ENCODE results near the gene TRAF4.
"Not testable (repeated sequence)": the region's sequence is repeated elsewhere in the genome, so short reads cannot be mapped to it uniquely, and the experiment has no call there.

Gene TRAF4

DNA sequence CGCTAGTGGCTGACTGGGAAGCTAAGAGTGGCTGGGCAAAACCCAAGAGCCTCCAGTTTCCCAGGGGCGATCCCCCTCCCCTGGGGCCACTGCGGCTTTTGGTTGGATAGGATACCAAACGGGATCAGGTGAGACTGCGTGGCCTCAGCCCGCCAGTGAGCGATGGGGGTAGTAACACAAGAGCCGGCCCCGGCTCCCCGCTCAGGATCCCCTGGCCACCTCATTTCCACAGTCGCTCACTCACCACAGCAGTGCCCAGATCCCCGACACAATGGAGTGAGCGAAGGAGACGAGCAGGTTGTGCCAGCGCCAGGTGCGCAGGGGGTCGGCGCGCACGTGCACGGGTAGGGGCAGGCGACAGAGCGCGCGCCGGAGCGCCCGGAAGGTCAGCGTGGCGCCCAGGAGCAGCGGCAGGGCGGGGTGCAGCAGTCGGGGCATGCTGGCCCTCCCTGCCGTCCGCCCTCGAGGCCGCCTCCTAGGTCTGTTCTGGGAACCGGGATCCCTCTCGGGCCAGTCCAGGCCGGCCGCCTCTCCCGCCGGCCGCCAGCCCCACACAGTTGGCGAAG lies 18.1 kb upstream of the TRAF4 start:
- peak overlapping the region; percentile 54 for H3K27ac ChIP-seq (ENCODE audit: low read length)
- peaks cover 23% of the 10 kb centered on the region for H3K4me1 ChIP-seq (ENCODE audit: control insufficient read depth, low read depth, low read length)
- H3K36me3 ChIP-seq (ENCODE audit: control insufficient read depth, low read depth, low read length) = peaks cover 41% of the 10 kb centered on the region
- H3K4me3 ChIP-seq (ENCODE audit: low read length) = peak overlapping the region; percentile 64
- no peaks in the 10 kb centered on the region for H3K9me3 ChIP-seq (ENCODE audit: control insufficient read depth, low read depth, low read length)
- no peaks in the 10 kb centered on the region for H3K27me3 ChIP-seq (ENCODE audit: control insufficient read depth, insufficient read depth, low read length)
- H3K9ac ChIP-seq (ENCODE audit: low read length) = peak overlapping the region; percentile 92

DNA sequence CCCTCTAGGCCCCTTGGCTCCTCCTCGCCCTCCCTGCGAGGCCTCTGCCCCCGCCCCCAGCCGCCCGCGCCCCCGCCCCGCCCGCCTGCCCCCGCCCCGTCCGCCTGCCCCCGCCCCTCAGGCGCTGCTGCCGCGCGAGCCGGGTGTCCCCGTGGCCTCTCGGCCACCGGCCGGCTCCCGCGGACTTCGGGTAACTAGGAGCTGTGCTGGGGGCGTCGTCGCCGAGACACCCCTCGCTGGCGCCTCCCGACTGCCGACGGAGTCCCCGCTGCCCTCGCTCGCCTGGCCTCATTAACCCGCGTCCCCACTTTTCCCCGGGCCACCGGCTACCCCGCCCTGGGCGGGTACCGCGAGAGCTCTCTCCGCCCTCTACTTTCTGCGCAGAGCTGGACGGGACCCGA lies 17.6 kb upstream of the TRAF4 start, which contains the start of gene TLCD1:
TSS of gene TLCD1 (minus strand) at position 8 of the 401 bp plus-strand sequence. CDS start 136 bp downstream, outside the sequence.
- peak within 1 kb of the TSS; percentile 92 for H3K9ac ChIP-seq (ENCODE audit: low read length)
- H3K4me3 ChIP-seq (ENCODE audit: low read length) = peak within 1 kb of the TSS; percentile 96
- peak within 1 kb of the TSS; percentile 66 for H3K27ac ChIP-seq (ENCODE audit: low read length)
- H3K9me3 ChIP-seq (ENCODE audit: control insufficient read depth, low read depth, low read length) = no peaks in the 10 kb centered on the region
- peaks cover 36% of the 10 kb centered on the region for H3K36me3 ChIP-seq (ENCODE audit: control insufficient read depth, low read depth, low read length)
- H3K4me1 ChIP-seq (ENCODE audit: control insufficient read depth, low read depth, low read length) = peaks cover 21% of the 10 kb centered on the region
- H3K27me3 ChIP-seq (ENCODE audit: control insufficient read depth, insufficient read depth, low read length) = no peaks in the 10 kb centered on the region

DNA sequence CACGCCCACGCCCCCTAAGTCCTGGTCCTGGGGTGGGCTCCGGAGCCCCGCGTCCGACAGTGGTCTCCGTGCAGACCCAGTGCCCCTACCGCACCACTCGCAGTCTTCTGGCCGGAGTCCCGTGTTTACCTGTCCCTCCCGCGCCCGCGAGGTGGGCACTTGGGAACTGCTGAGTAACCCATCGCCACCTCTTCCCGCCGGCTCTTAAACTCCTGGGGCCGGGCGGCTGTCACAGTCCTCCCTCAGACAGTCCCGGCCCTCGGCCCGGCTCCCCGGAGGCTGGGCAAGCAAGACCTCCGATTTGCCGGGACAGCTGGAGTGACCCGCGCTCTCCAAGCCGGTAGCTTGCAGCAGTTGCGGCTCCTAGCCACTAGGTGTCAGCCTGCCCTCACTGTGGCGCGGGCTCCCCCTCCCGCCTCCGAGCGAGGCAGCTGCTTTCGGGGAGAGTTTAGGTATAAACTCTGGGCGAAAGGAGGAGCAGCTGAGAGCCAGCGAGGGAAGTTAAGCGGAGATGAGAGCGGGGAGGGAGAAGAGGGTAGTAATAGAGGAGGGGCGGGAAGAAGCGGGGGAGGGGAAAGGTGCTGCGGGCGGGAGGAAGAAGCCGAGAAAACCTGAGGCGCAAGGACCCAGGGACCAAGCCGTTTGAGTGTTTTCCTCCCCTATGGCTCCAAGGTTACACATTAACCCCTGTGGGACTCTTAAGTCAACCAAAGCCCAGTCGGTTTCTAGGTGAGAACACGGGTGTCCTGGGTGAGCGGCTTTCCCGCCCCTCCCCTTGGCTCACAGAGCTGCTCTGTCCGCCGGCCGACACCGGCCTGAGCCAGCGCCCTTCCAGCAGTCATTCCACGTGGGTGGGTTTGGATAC lies 17.0 kb upstream of the TRAF4 start:
- Histone ChIP-seq H3K9me3 (ENCODE audit: control insufficient read depth, low read depth, low read length) (no peaks in the 10 kb centered on the region), H3K9ac (ENCODE audit: low read length) (peak overlapping the region; percentile 84), H3K4me1 (ENCODE audit: control insufficient read depth, low read depth, low read length) (peaks cover 15% of the 10 kb centered on the region), H3K36me3 (ENCODE audit: control insufficient read depth, low read depth, low read length) (peaks cover 30% of the 10 kb centered on the region), H3K4me3 (ENCODE audit: low read length) (peak overlapping the region; percentile 96), H3K27ac (ENCODE audit: low read length) (peak overlapping the region; percentile 66), H3K27me3 (ENCODE audit: control insufficient read depth, insufficient read depth, low read length) (no peaks in the 10 kb centered on the region)

DNA sequence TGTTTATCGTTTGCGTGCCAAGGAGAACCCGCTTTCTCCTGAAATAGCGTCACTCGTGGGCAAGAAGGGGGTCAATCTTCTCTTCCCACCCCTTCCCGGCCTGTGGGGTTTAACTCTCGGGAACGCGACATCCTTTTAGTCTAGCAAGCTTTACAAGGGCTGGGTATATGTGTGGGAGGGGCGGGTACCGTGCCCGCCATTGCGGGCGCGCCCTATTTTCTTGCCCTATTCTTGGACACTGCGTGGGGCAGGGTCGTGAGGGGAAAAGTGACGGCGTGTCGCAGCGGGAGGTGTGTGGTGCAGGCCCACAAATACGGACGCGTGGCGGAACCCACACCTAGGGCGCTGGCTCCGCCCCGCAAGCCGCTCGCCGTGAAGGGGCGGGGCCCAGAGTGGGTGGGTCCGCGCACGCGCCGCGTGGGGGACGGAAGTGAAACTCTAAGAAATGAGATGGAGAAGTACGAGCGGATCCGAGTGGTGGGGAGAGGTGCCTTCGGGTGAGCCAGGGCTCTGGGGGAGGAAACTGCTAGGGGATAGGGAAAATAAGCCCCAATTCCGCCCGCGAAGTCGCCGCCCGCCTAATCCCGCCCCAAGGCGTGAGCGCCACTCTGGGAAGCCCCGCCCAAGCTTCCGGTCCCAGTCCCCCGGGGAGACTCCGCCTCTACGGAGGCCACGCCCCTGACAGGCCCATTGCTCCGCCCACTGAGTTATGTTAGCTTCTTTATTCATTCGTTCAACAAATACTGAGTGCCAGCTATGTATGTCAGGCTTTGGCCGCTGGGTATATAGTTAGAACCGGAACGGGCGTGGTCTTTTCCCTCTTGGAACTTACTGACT lies 15.2 kb upstream of the TRAF4 start, which contains the start of gene NEK8:
TSS of gene NEK8 (plus strand) at position 425 of the 837 bp plus-strand sequence. CDS start at position 451, 26 bp downstream.
- Histone ChIP-seq H3K4me3 (ENCODE audit: low read length) (peak within 1 kb of the TSS; percentile 96), H3K27me3 (ENCODE audit: control insufficient read depth, insufficient read depth, low read length) (no peaks in the 10 kb centered on the region), H3K4me1 (ENCODE audit: control insufficient read depth, low read depth, low read length) (peaks cover 6% of the 10 kb centered on the region), H3K9me3 (ENCODE audit: control insufficient read depth, low read depth, low read length) (no peaks in the 10 kb centered on the region), H3K27ac (ENCODE audit: low read length) (peak within 1 kb of the TSS; percentile 83), H3K9ac (ENCODE audit: low read length) (peak within 1 kb of the TSS; percentile 84), H3K36me3 (ENCODE audit: control insufficient read depth, low read depth, low read length) (peaks cover 15% of the 10 kb centered on the region)

DNA sequence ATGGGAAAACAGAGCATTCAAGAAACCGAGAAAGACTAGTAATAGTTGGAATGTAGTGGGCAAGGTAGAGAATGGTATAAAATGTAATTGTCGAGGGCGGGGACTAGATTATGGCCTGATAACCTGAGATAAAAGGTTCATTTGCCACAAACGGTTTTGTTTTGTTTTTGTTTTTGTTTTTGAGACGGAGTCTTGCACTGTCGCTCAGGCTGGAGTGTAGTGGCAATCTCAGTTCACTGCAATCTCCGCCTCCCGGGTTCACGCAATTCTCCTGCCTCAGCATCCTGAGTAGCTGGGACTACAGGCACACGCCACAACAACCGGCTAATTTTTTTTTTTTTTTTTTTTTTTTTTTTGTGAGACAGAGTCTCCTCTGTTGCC lies 13.9 kb upstream of the TRAF4 start:
- Histone ChIP-seq H3K36me3 (ENCODE audit: control insufficient read depth, low read depth, low read length) (peaks cover 3% of the 10 kb centered on the region), H3K27me3 (ENCODE audit: control insufficient read depth, insufficient read depth, low read length) (no peaks in the 10 kb centered on the region), H3K9ac (ENCODE audit: low read length) (no peak overlapping the region), H3K4me1 (ENCODE audit: control insufficient read depth, low read depth, low read length) (peaks cover 3% of the 10 kb centered on the region), H3K4me3 (ENCODE audit: low read length) (no peak overlapping the region), H3K27ac (ENCODE audit: low read length) (no peak overlapping the region), H3K9me3 (ENCODE audit: control insufficient read depth, low read depth, low read length) (no peaks in the 10 kb centered on the region)

DNA sequence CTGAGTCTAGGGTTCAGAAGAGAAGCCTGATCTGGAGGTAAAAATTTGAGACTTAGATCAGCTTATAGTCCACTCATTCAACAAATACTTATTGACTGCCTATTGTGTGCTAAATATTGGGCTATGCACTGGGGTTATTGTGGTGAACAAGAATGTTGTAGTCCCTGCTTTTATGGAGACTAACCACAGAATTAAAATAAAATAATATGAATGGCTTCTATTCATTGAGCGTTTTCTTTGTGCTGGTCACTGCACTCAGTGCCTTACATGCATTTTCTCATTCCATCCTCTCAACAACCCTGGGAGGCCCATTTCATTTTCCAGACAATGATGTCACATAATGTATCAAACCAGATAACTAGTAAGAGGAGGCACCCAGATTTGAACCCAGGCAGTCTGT lies 10.5 kb upstream of the TRAF4 start:
- Histone ChIP-seq H3K4me3 (ENCODE audit: low read length) (no peak overlapping the region), H3K9ac (ENCODE audit: low read length) (no peak overlapping the region), H3K9me3 (ENCODE audit: control insufficient read depth, low read depth, low read length) (no peaks in the 10 kb centered on the region), H3K4me1 (ENCODE audit: control insufficient read depth, low read depth, low read length) (no peaks in the 10 kb centered on the region), H3K27ac (ENCODE audit: low read length) (no peak overlapping the region), H3K36me3 (ENCODE audit: control insufficient read depth, low read depth, low read length) (no peaks in the 10 kb centered on the region), H3K27me3 (ENCODE audit: control insufficient read depth, insufficient read depth, low read length) (no peaks in the 10 kb centered on the region)

DNA sequence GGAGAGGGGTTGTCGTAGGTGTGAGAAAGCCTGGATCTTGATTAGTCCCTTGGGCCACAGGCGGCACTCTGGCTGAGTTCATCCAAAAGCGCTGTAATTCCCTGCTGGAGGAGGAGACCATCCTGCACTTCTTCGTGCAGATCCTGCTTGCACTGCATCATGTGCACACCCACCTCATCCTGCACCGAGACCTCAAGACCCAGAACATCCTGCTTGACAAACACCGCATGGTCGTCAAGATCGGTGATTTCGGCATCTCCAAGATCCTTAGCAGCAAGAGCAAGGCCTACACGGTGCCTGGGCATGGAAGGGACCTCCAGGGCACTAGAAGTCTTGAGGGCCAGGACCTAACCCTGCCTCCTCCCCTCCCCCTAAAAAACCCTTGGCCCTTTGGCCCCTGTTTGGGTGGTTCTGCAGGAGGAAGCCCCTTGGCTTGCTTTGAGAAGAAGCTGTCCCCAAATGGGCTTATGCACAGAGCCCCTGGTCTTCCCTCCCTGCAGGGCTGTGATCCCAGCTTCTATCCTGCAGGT lies 9.0 kb upstream of the TRAF4 start:
- Histone ChIP-seq H3K4me3 (ENCODE audit: low read length) (no peak overlapping the region), H3K9ac (ENCODE audit: low read length) (no peak overlapping the region), H3K27me3 (ENCODE audit: control insufficient read depth, insufficient read depth, low read length) (no peaks in the 10 kb centered on the region), H3K9me3 (ENCODE audit: control insufficient read depth, low read depth, low read length) (no peaks in the 10 kb centered on the region), H3K36me3 (ENCODE audit: control insufficient read depth, low read depth, low read length) (peaks cover 4% of the 10 kb centered on the region), H3K4me1 (ENCODE audit: control insufficient read depth, low read depth, low read length) (no peaks in the 10 kb centered on the region), H3K27ac (ENCODE audit: low read length) (no peak overlapping the region)

DNA sequence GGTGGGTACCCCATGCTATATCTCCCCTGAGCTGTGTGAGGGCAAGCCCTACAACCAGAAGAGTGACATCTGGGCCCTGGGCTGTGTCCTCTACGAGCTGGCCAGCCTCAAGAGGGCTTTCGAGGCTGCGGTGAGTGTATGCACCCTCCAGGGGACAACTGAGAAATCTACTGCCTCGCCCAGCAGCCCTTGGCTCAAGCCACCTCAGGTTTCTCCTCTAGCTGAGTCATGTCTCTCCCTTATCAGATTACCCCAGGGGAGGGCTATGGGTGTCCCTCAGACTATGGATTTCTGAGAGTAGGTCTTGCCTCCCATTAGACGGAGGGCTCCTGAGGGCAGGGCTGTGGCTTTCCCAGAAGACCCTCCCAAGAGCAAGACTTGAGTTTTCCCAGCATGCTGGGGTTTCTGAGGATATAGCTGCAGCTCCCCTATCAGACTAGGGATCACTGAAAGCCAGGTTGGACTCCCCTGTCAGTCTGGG lies 8.5 kb upstream of the TRAF4 start:
- H3K9me3 ChIP-seq (ENCODE audit: control insufficient read depth, low read depth, low read length) = no peaks in the 10 kb centered on the region
- no peak overlapping the region for H3K27ac ChIP-seq (ENCODE audit: low read length)
- no peak overlapping the region for H3K9ac ChIP-seq (ENCODE audit: low read length)
- H3K4me3 ChIP-seq (ENCODE audit: low read length) = no peak overlapping the region
- H3K36me3 ChIP-seq (ENCODE audit: control insufficient read depth, low read depth, low read length) = peaks cover 4% of the 10 kb centered on the region
- H3K27me3 ChIP-seq (ENCODE audit: control insufficient read depth, insufficient read depth, low read length) = no peaks in the 10 kb centered on the region
- no peaks in the 10 kb centered on the region for H3K4me1 ChIP-seq (ENCODE audit: control insufficient read depth, low read depth, low read length)

DNA sequence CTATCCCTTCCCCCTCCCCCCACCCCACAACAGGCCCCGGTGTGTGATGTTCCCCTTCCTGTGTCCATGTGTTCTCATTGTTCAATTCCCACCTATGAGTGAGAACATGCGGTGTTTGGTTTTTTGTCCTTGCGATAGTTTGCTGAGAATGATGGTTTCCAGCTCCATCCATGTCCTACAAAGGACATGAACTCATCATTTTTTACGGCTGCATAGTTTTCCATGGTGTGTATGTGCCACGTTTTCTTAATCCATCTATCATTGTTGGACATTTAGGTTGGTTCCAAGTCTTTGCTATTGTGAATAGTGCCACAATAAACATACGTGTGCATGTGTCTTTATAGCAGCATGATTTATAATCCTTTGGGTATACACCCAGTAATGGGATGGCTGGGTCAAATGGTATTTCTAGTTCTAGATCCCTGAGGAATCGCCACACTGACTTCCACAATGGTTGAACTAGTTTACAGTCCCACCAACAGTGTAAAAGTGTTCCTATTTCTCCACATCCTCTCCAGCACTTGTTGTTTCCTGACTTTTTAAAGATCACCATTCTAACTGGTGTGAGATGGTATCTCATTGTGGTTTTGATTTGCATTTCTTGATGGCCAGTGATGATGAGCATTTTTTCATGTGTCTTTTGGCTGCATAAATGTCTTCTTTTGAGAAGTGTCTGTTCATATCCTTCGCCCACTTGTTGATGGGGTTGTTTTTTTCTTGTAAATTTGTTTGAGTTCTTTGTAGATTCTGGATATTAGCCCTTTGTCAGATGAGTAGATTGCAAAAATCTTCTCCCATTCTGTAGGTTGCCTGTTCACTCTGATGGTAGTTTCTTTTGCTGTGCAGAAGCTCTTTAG lies 7.7 kb upstream of the TRAF4 start:
- H3K27me3 ChIP-seq (ENCODE audit: control insufficient read depth, insufficient read depth, low read length); H3K27ac ChIP-seq (ENCODE audit: low read length); H3K4me1 ChIP-seq (ENCODE audit: control insufficient read depth, low read depth, low read length); H3K9me3 ChIP-seq (ENCODE audit: control insufficient read depth, low read depth, low read length); H3K36me3 ChIP-seq (ENCODE audit: control insufficient read depth, low read depth, low read length); H3K4me3 ChIP-seq (ENCODE audit: low read length); H3K9ac ChIP-seq (ENCODE audit: low read length): not testable (repeated sequence)

DNA sequence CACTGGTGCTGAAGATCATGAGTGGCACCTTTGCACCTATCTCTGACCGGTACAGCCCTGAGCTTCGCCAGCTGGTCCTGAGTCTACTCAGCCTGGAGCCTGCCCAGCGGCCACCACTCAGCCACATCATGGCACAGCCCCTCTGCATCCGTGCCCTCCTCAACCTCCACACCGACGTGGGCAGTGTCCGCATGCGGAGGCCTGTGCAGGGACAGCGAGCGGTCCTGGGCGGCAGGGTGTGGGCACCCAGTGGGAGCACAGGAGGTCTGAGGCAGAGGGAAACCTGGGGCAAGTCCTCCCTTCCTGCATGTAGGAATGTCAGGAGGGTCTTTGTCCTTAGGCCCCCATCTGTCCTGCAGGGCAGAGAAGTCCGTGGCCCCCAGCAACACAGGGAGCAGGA lies 6.5 kb upstream of the TRAF4 start:
- no peak overlapping the region for H3K4me3 ChIP-seq (ENCODE audit: low read length)
- H3K9me3 ChIP-seq (ENCODE audit: control insufficient read depth, low read depth, low read length) = no peaks in the 10 kb centered on the region
- no peak overlapping the region for H3K9ac ChIP-seq (ENCODE audit: low read length)
- no peaks in the 10 kb centered on the region for H3K4me1 ChIP-seq (ENCODE audit: control insufficient read depth, low read depth, low read length)
- no peaks in the 10 kb centered on the region for H3K27me3 ChIP-seq (ENCODE audit: control insufficient read depth, insufficient read depth, low read length)
- no peak overlapping the region for H3K27ac ChIP-seq (ENCODE audit: low read length)
- H3K36me3 ChIP-seq (ENCODE audit: control insufficient read depth, low read depth, low read length) = peaks cover 4% of the 10 kb centered on the region
